Transverse colon (tissue), 4 donors: ENCODE measurements around the gene VKORC1. TPM values are rescaled to one million over a fixed set of nuclear protein-coding genes. Genes with fewer than 3 reads are reported as not detected.

Experiments used
- DNase-seq: peaks from one replicate; pipeline ENCODE4 v3.0.0-alpha.2; 2019
- H3K27ac ChIP-seq, 4 donors: fragments of 200-600 bp; sonication (generic); 2 replicates each; pipeline ENCODE4 v1.5.1; 2016 to 2018; ENCODE audit warnings: inconsistent platforms in 4 of 4
- H3K27me3 ChIP-seq: fragments of 200-600 bp; sonication (generic); 2 replicates; pipeline ENCODE4 v1.5.1; 2017; ENCODE audit warnings: inconsistent platforms
- H3K36me3 ChIP-seq, 4 donors: fragments of 200-600 bp; sonication (generic); 2 replicates each; pipeline ENCODE4 v1.5.1; 2017 to 2019; ENCODE audit warnings: inconsistent platforms in 4 of 4
- H3K4me1 ChIP-seq, 4 donors: fragments of 200-600 bp; sonication (generic); 2 replicates each; pipeline ENCODE4 v1.5.1; 2017 to 2020; ENCODE audit warnings: inconsistent platforms in 4 of 4
- H3K4me3 ChIP-seq, 4 donors: fragments of 200-600 bp; sonication (generic); 1 replicate in 1 of 4; 2 replicates in 3 of 4; pipeline versions ENCODE4 v1.5.1 to v1.6.1; 2017 to 2019; ENCODE audit warnings: inconsistent platforms in 4 of 4
- H3K9me3 ChIP-seq, 2 donors: fragments of 200-600 bp; sonication (generic); 2 replicates each; pipeline ENCODE4 v1.5.1; 2017 to 2019; ENCODE audit warnings: inconsistent platforms in 2 of 2
- CTCF ChIP-seq, 5 experiments: fragments of 200-600 bp in 3 of 5; fragments of 450-650 bp in 2 of 5; sonication (generic) in 3 of 5; IDR thresholded peaks; 1 replicate in 2 of 5; 2 replicates in 3 of 5; pipeline ENCODE4 v1.5.1; 2016 to 2017; ENCODE audit warnings: antibody characterized with exemption in 5 of 5, inconsistent platforms in 3 of 5, mild to moderate bottlenecking in 2 of 5, moderate library complexity in 1 of 5
- EP300 ChIP-seq: sonication (generic); formaldehyde crosslinking; IDR thresholded peaks from one replicate; pipeline ENCODE4 v1.6.1; 2017; ENCODE audit warnings: antibody characterized with exemption, low read depth
- POLR2A ChIP-seq: fragments of 450-650 bp; IDR thresholded peaks from one replicate; pipeline ENCODE4 v1.6.1; 2016; ENCODE audit warnings: antibody characterized with exemption, mild to moderate bottlenecking, moderate library complexity
- POLR2AphosphoS5 ChIP-seq, 3 donors: sonication (generic); formaldehyde crosslinking; IDR thresholded peaks; one replicate each; pipeline ENCODE4 v1.6.1; 2016; ENCODE audit warnings: antibody characterized with exemption in 3 of 3
- WGBS, 2 donors: methylation state at CpG; one replicate each; pipeline ENCODE4 v1.1.5; 2018; ENCODE audit warnings: low coverage in 1 of 2; 5-methylcytosine and 5-hydroxymethylcytosine counted together
- in situ Hi-C, 4 donors: fragments of 200-750 bp; cut with MboI; loops; one replicate each; pipeline versions ENCODE4 v1.15.0 to v1.15.1; 2017; ENCODE audit warnings: low sequenced_read_pairs in 3 of 4, low pct_ligation_motif_present in 1 of 4, low pct_unique_long_range_greater_than_20kb in 1 of 4
- intact Hi-C: fragments of 100-400 bp; cut with DNase I; formaldehyde crosslinking; loops from one replicate; pipeline ENCODE4 v1.15.1; 2023; ENCODE audit warnings: low total_unique reads
- total RNA-seq, 4 donors: library from RNA; depleted of rRNA; stranded (reverse); fragments of >200 nt; gene quantifications; one replicate each; pipeline ENCODE4 v1.1.0, GENCODE V29; 2016

Gene VKORC1
- total RNA-seq, 4 donors from 2014 or later = 29.5 to 89.0 (median 72.0) TPM

- in situ Hi-C loops (no loop called here), intact Hi-C loops (no loop called here)
- no peak for DNase-seq
- H3K9me3 ChIP-seq = no peaks in the 10 kb centered on the region
- peaks cover 0 to 11% (median 4%) of the 10 kb centered on the region in 4 donors for H3K4me1 ChIP-seq
- WGBS, 2 donors = 90 to 98% methylated on average over 2 to 9 of the region's 9 CpGs
- no peak overlapping the region for H3K4me3 ChIP-seq
- no peaks in the 10 kb centered on the region for H3K27me3 ChIP-seq
- TF ChIP-seq CTCF (IDR thresholded peaks at IDR 0.05) = no peak
- TF ChIP-seq EP300 = no peak
- no peak for TF ChIP-seq POLR2AphosphoS5 (IDR thresholded peaks at IDR 0.05)
- no peak for TF ChIP-seq POLR2A
- H3K36me3 ChIP-seq = peaks cover 0 to 15% (median 6%) of the 10 kb centered on the region in 4 donors
- peak overlapping the region in 1 of 4 donors; percentile 66 for H3K27ac ChIP-seq
Measured at GRCh38 chr16:31063495-31063842, 31.1 kb downstream of the VKORC1 start.

- no peaks in the 10 kb centered on the region for H3K9me3 ChIP-seq
- WGBS, 2 donors = 96% methylated on average over 45 of the region's 54 CpGs; no CpG with 5 or more reads in 1 of the 2 donors
- no peaks in the 10 kb centered on the region for H3K27me3 ChIP-seq
- in situ Hi-C loops = no loop called here
- no peak for TF ChIP-seq CTCF (IDR thresholded peaks at IDR 0.05)
- TF ChIP-seq EP300 = no peak
- TF ChIP-seq POLR2AphosphoS5 (IDR thresholded peaks at IDR 0.05) = no peak
- no peak for TF ChIP-seq POLR2A
- H3K36me3 ChIP-seq = peaks cover 0 to 15% (median 6%) of the 10 kb centered on the region in 4 donors
- peaks cover 0 to 11% (median 4%) of the 10 kb centered on the region in 4 donors for H3K4me1 ChIP-seq
- DNase-seq = no peak
- intact Hi-C loops = no loop called here
- H3K27ac ChIP-seq = no peak overlapping the region
- H3K4me3 ChIP-seq = no peak overlapping the region
Measured at GRCh38 chr16:31061813-31062440, 32.7 kb downstream of the VKORC1 start.

- intact Hi-C loops (no loop called here), in situ Hi-C loops (no loop called here)
- TF ChIP-seq POLR2A = no peak
- no peak for TF ChIP-seq CTCF (IDR thresholded peaks at IDR 0.05)
- no peak for TF ChIP-seq POLR2AphosphoS5 (IDR thresholded peaks at IDR 0.05)
- no peaks in the 10 kb centered on the region for H3K27me3 ChIP-seq
- no peak overlapping the region for H3K4me3 ChIP-seq
- WGBS, 2 donors = 93 to 100% methylated on average over 4 to 36 of the region's 42 CpGs
- no peaks in the 10 kb centered on the region for H3K9me3 ChIP-seq
- no peak for DNase-seq
- H3K4me1 ChIP-seq = peaks cover 0 to 11% (median 4%) of the 10 kb centered on the region in 4 donors
- no peak overlapping the region for H3K27ac ChIP-seq
- H3K36me3 ChIP-seq = peaks cover 0 to 15% (median 6%) of the 10 kb centered on the region in 4 donors
Measured at GRCh38 chr16:31061126-31061812, 33.3 kb downstream of the VKORC1 start.

GRCh38 chr16:31055613-31056012, 39.0 kb downstream of the VKORC1 start:
- 84 to 94% methylated on average over 3 to 4 of the region's 4 CpGs for WGBS, 2 donors
- intact Hi-C loops = no loop called here
- peaks cover 0 to 3% (median 0%) of the 10 kb centered on the region in 4 donors for H3K36me3 ChIP-seq

More at GRCh38 chr16:31055613-31056012, 39.0 kb downstream of the VKORC1 start:
- no peak for DNase-seq
- TF ChIP-seq POLR2A = no peak
- TF ChIP-seq EP300 = no peak
- TF ChIP-seq CTCF (IDR thresholded peaks at IDR 0.05) = no peak
- TF ChIP-seq POLR2AphosphoS5 (IDR thresholded peaks at IDR 0.05) = no peak
- no peak overlapping the region for H3K27ac ChIP-seq
- in situ Hi-C loops = no loop called here
- H3K27me3 ChIP-seq = no peaks in the 10 kb centered on the region
- peaks cover 0 to 4% (median 1%) of the 10 kb centered on the region in 4 donors for H3K4me1 ChIP-seq
- H3K4me3 ChIP-seq = no peak overlapping the region
- no peaks in the 10 kb centered on the region for H3K9me3 ChIP-seq
